H1 (cell line): ENCODE measurements around the gene CTPS1. TPM values are rescaled to one million over a fixed set of nuclear protein-coding genes. Genes with fewer than 3 reads are reported as not detected.

Experiments
- CTCF ChIA-PET: fragments of 300-600 bp; sonication (Branson Sonifier 250); formaldehyde crosslinking; loops from one replicate; lab custom pipeline; 2021; ENCODE audit not compliant: partially characterized antibody; lab: Charles Lee
- POLR2A ChIA-PET: fragments of 300-600 bp; sonication (Branson Sonifier 250); formaldehyde crosslinking; loops from one replicate; lab custom pipeline; 2021; ENCODE audit warnings: inconsistent platforms; ENCODE audit not compliant: partially characterized antibody; lab: Charles Lee
- DNase-seq, 2 experiments: peaks; one replicate each; pipeline versions ENCODE4 v3.0.0 to v3.0.0-alpha.2; 2010 to 2022; ENCODE audit warnings: low spot score in 2 of 2, low read depth in 1 of 2, mixed read lengths in 1 of 2
- FAIRE-seq: peaks from 2 replicates; lab custom pipeline; 2011; peaks lifted over from hg19 to GRCh38; lab: Jason Lieb, UNC
- H2AFZ ChIP-seq: 2 replicates; pipeline ENCODE4 v1.8.1; 2012; ENCODE audit warnings: low read length, inconsistent platforms
- H2AK5ac ChIP-seq: 2 replicates; pipeline ENCODE4 v1.6.1; 2013; ENCODE audit warnings: low read depth, low read length
- H2BK120ac ChIP-seq: replicated peaks from 2 replicates; pipeline ENCODE3; 2013; ENCODE audit warnings: low read depth, low read length, inconsistent platforms
- H2BK12ac ChIP-seq: 2 replicates; pipeline ENCODE4 v1.6.1; 2013; ENCODE audit warnings: low read depth, low read length
- H2BK15ac ChIP-seq: 2 replicates; pipeline ENCODE4 v1.6.1; 2013; ENCODE audit warnings: low read length
- H2BK20ac ChIP-seq: 2 replicates; pipeline ENCODE4 v1.6.1; 2013; ENCODE audit warnings: low read length
- H2BK5ac ChIP-seq: 2 replicates; pipeline ENCODE4 v1.6.1; 2013; ENCODE audit warnings: low read depth, low read length
- H3K14ac ChIP-seq: 2 replicates; pipeline ENCODE4 v1.6.1; 2013; ENCODE audit warnings: inconsistent platforms; ENCODE audit not compliant: insufficient read length
- H3K18ac ChIP-seq: 2 replicates; pipeline ENCODE4 v1.6.1; 2013; ENCODE audit warnings: low read length; ENCODE audit errors: extremely low read depth
- H3K23ac ChIP-seq: 2 replicates; pipeline ENCODE4 v1.6.1; 2013; ENCODE audit warnings: inconsistent platforms; ENCODE audit not compliant: insufficient read length
- H3K23me2 ChIP-seq: 2 replicates; pipeline ENCODE4 v1.6.1; 2013; ENCODE audit warnings: low read depth, low read length
- H3K27ac ChIP-seq: 2 replicates; pipeline ENCODE4 v1.6.1; 2011; ENCODE audit warnings: low read depth, low read length, inconsistent platforms
- H3K27me3 ChIP-seq, 4 experiments: replicated peaks in 1 of 4; 1 replicate in 1 of 4; 2 replicates in 3 of 4; pipeline versions ENCODE4 v1.6.1 to v1.8.1; 2011 to 2013; ENCODE audit warnings: low read length in 3 of 4, mild to moderate bottlenecking in 3 of 4, inconsistent platforms in 2 of 4, mixed read lengths in 2 of 4, moderate library complexity in 1 of 4; ENCODE audit not compliant: control insufficient read depth in 3 of 4, insufficient read depth in 3 of 4; ENCODE audit errors: extremely low read depth in 1 of 4
- H3K36me3 ChIP-seq, 4 experiments: 2 replicates each; pipeline versions ENCODE4 v1.6.1 to v1.8.1; 2011 to 2013; ENCODE audit warnings: mild to moderate bottlenecking in 4 of 4, low read length in 3 of 4, moderate library complexity in 2 of 4, control low read depth in 1 of 4, inconsistent platforms in 1 of 4; ENCODE audit not compliant: insufficient read depth in 4 of 4, control insufficient read depth in 2 of 4
- H3K4ac ChIP-seq: replicated peaks from 2 replicates; pipeline ENCODE3; 2013; ENCODE audit warnings: low read length, low read depth, mixed read lengths, inconsistent platforms; ENCODE audit not compliant: insufficient read length
- H3K4me1 ChIP-seq, 4 experiments: replicated peaks in 1 of 4; 1 replicate in 1 of 4; 2 replicates in 3 of 4; pipeline versions ENCODE4 v1.6.1 to v1.8.1; 2011 to 2013; ENCODE audit warnings: low read length in 3 of 4, inconsistent platforms in 2 of 4, mixed read lengths in 1 of 4; ENCODE audit not compliant: insufficient read depth in 4 of 4, control insufficient read depth in 3 of 4
- H3K4me2 ChIP-seq, 2 experiments: 2 replicates each; pipeline versions ENCODE4 v1.6.1 to v1.8.1; 2011 to 2013; ENCODE audit warnings: low read depth in 2 of 2, low read length in 2 of 2, control low read depth in 1 of 2, inconsistent platforms in 1 of 2, mild to moderate bottlenecking in 1 of 2; ENCODE audit not compliant: insufficient read depth in 1 of 2
- H3K4me3 ChIP-seq, 4 experiments: fragments of 200-600, 300-600 bp in 1 of 4; sonication (generic), shearing (Covaris generic), sonication (Bioruptor Twin) in 1 of 4; 2 replicates each; pipeline versions ENCODE4 v1.5.1 to v1.8.1; 2011 to 2016; ENCODE audit warnings: low read length in 4 of 4, low read depth in 3 of 4, control low read depth in 2 of 4, inconsistent platforms in 2 of 4, mild to moderate bottlenecking in 2 of 4, mixed read lengths in 1 of 4, moderate library complexity in 1 of 4; ENCODE audit not compliant: insufficient read depth in 2 of 4; ENCODE audit errors: extremely low read depth in 1 of 4
- H3K56ac ChIP-seq: replicated peaks from 2 replicates; pipeline ENCODE3; 2013; ENCODE audit warnings: low read depth, mild to moderate bottlenecking, mixed read lengths, low read length, inconsistent platforms; ENCODE audit not compliant: insufficient read length
- H3K79me1 ChIP-seq: 2 replicates; pipeline ENCODE4 v1.6.1; 2013; ENCODE audit warnings: low read depth, low read length, control low read depth
- H3K79me2 ChIP-seq, 2 experiments: 2 replicates each; pipeline versions ENCODE4 v1.6.1 to v1.8.1; 2012 to 2013; ENCODE audit warnings: low read length in 2 of 2, mild to moderate bottlenecking in 2 of 2, inconsistent platforms in 1 of 2; ENCODE audit not compliant: insufficient read depth in 2 of 2, control insufficient read depth in 1 of 2
- H3K9ac ChIP-seq, 4 experiments: replicated peaks in 1 of 4; 1 replicate in 1 of 4; 2 replicates in 3 of 4; pipeline versions ENCODE4 v1.6.1 to v1.8.1; 2011 to 2013; ENCODE audit warnings: low read depth in 3 of 4, low read length in 3 of 4, control low read depth in 2 of 4, mild to moderate bottlenecking in 2 of 4, moderate library complexity in 2 of 4, inconsistent platforms in 1 of 4; ENCODE audit errors: extremely low read depth in 1 of 4
- H3K9me3 ChIP-seq, 2 experiments: 2 replicates each; pipeline versions ENCODE4 v1.6.1 to v1.8.1; 2012 to 2013; ENCODE audit warnings: mild to moderate bottlenecking in 2 of 2, moderate library complexity in 2 of 2, control low read depth in 1 of 2, inconsistent platforms in 1 of 2, low read depth in 1 of 2, low read length in 1 of 2, mixed read lengths in 1 of 2; ENCODE audit not compliant: insufficient read depth in 2 of 2
- H4K20me1 ChIP-seq, 2 experiments: replicated peaks in 1 of 2; 2 replicates each; pipeline versions ENCODE3 to v1.8.1; 2011 to 2013; ENCODE audit warnings: inconsistent platforms in 2 of 2, low read length in 2 of 2, mild to moderate bottlenecking in 1 of 2; ENCODE audit not compliant: insufficient read depth in 2 of 2, control insufficient read depth in 1 of 2
- H4K5ac ChIP-seq: 2 replicates; pipeline ENCODE4 v1.6.1; 2013; ENCODE audit warnings: low read length, low read depth, mixed read lengths, inconsistent platforms; ENCODE audit not compliant: insufficient read length
- H4K8ac ChIP-seq: 2 replicates; pipeline ENCODE4 v1.8.0; 2013; ENCODE audit warnings: mild to moderate bottlenecking, moderate library complexity, low read length, inconsistent platforms; ENCODE audit not compliant: insufficient read depth; ENCODE audit errors: extremely low read depth
- H4K91ac ChIP-seq: replicated peaks from 2 replicates; pipeline ENCODE3; 2013; ENCODE audit warnings: low read length, mixed read lengths, inconsistent platforms; ENCODE audit not compliant: insufficient read length
- CBX5 ChIP-seq: fragments of 300-800, 300-1000 bp; sonication (generic); IDR thresholded peaks from 2 replicates; pipeline ENCODE4 v1.7.1; 2016; ENCODE audit warnings: antibody characterized with exemption, low read length, low read depth
- CEBPB ChIP-seq: IDR thresholded peaks from 2 replicates; pipeline ENCODE4 v1.6.1; 2012; ENCODE audit warnings: low read depth, low read length
- GABPA ChIP-seq: IDR thresholded peaks from 2 replicates; pipeline ENCODE4 v1.6.1; 2011; ENCODE audit warnings: mild to moderate bottlenecking, low read length, moderate library complexity, borderline replicate concordance; ENCODE audit not compliant: insufficient read depth
- SIRT6 ChIP-seq: IDR thresholded peaks from one replicate; pipeline ENCODE4 v1.7.1; 2012; ENCODE audit warnings: low read length, inconsistent platforms
- WGBS, 2 experiments: shearing (Covaris generic) in 1 of 2; methylation state at CpG; one replicate each; pipeline versions ENCODE4 v1.1.6 to v1.1.7; 2013 to 2015; ENCODE audit warnings: low lambda C conversion rate in 2 of 2, mixed read lengths in 2 of 2, inconsistent platforms in 1 of 2, low coverage in 1 of 2, missing lambda C conversion rate in 1 of 2; ENCODE audit not compliant: insufficient replicate concordance in 2 of 2, insufficient coverage in 1 of 2, insufficient read length in 1 of 2; ENCODE audit errors: extremely low coverage in 1 of 2, missing lambda C conversion rate in 1 of 2; 5-methylcytosine and 5-hydroxymethylcytosine counted together
- polyA plus RNA-seq, 7 experiments: library from polyadenylated mRNA; depleted of rRNA in 3 of 7; stranded (reverse) in 5 of 7; unstranded in 2 of 7; fragments of >200 nt in 5 of 7; fragments of 200-250 nt in 2 of 7; gene quantifications; 1 replicate in 5 of 7; 2 replicates in 1 of 7; 4 replicates in 1 of 7; pipeline versions ENCODE4 v1.2.1 to v1.2.3, GENCODE V29; 2011 to 2013; ENCODE audit warnings: missing spikeins in 2 of 7, mixed read lengths in 2 of 7
- total RNA-seq: library from RNA; stranded (reverse); fragmentation: NEBNext Ultra II Directional; extraction: Animal tissue kit (Norgen Biotek cat#: 25700); gene quantifications from 2 replicates; pipeline ENCODE4 v1.2.1, GENCODE V29; 2021

Gene CTPS1
- total and polyA plus RNA-seq, 2 of the 8 experiments (the other 6 are each of a cell fraction or from before 2014, with no cell fraction given): 35.5 to 103 TPM

DNA sequence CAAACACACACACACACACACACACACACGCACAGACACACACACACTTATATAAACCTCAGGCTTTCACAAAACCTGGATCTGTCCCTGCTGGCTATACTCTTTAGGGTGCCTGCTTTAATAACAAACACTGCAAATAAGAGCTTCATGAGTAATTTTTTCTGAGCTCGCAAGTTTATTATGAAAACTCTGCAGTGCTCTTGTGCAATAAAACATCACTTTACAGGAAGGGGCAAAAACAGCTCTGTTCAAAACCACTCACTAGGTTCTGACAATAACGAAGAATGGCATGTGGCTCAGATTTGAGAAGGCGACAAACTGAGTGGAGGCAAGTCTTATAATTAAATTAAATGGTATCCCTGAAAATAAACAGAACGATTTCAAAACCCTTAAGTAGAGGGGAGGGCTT, 42.6 kb upstream of the CTPS1 start:
- 81% methylated on average over 5 of the region's 5 CpGs; no CpG with 5 or more reads in 1 of the 2 experiments for WGBS, 2 experiments

More for the DNA sequence above, 42.6 kb upstream of the CTPS1 start:
- no peak overlapping the region for H2BK20ac ChIP-seq
- H3K79me1 ChIP-seq: no peaks in the 10 kb centered on the region
- ChIA-PET CTCF (interaction anchor here (0.6 to 25.1 kb wide), 5 partner anchors 12 to 79 kb away, joined by 3 to 917 read pairs (median 82); partner anchors contain the start of gene CITED4), POLR2A (no interaction called here)
- no peak overlapping the region for H3K23ac ChIP-seq
- no peak overlapping the region for H2BK5ac ChIP-seq
- no peak overlapping the region for H2BK120ac ChIP-seq
- H4K5ac ChIP-seq: no peak overlapping the region
- H3K4me3 ChIP-seq: no peak overlapping the region
- no peak overlapping the region for H2BK12ac ChIP-seq
- no peaks in the 10 kb centered on the region for H3K9me3 ChIP-seq
- H3K36me3 ChIP-seq: no peaks in the 10 kb centered on the region
- H3K56ac ChIP-seq: no peak overlapping the region
- H3K27ac ChIP-seq: no peak overlapping the region
- no peak overlapping the region for H2BK15ac ChIP-seq
- no peaks in the 10 kb centered on the region for H3K23me2 ChIP-seq
- H4K20me1 ChIP-seq: no peaks in the 10 kb centered on the region
- no peak overlapping the region for H2AFZ ChIP-seq
- no peak overlapping the region for H3K14ac ChIP-seq
- no peak for FAIRE-seq
- H3K79me2 ChIP-seq: no peaks in the 10 kb centered on the region
- H3K4ac ChIP-seq: no peak overlapping the region
- peaks cover 0 to under 1% (median 0%) of the 10 kb centered on the region in 4 experiments; a peak in 1 of 7 replicates for H3K4me1 ChIP-seq
- DNase-seq: no peak
- no peak overlapping the region for H3K9ac ChIP-seq
- no peak overlapping the region for H4K8ac ChIP-seq
- TF ChIP-seq SIRT6: no peak
- TF ChIP-seq GABPA: no peak
- no peak for TF ChIP-seq CEBPB
- no peak for TF ChIP-seq CBX5
- no peaks in the 10 kb centered on the region for H3K27me3 ChIP-seq
- no peak overlapping the region for H2AK5ac ChIP-seq
- no peak overlapping the region for H3K4me2 ChIP-seq
- no peak overlapping the region for H3K18ac ChIP-seq
- no peak overlapping the region for H4K91ac ChIP-seq
